22Rv1 (cell line): ENCODE results near the gene ABHD6.

ENCODE experiments used
- CTCF ChIP-seq: fragments of 450-650 bp; IDR thresholded peaks from 2 replicates; pipeline ENCODE4 v1.5.1; 2017; ENCODE audit warnings: mild to moderate bottlenecking
- ZFX ChIP-seq: fragments of 450-650 bp; IDR thresholded peaks from 2 replicates; pipeline ENCODE4 v1.6.1; 2017; ENCODE audit warnings: antibody characterized with exemption, borderline replicate concordance

GRCh38 chr3:58270485-58270884 lies 32.9 kb downstream of the ABHD6 start:
- TF ChIP-seq CTCF = no peak
- TF ChIP-seq ZFX = no peak
